Ishikawa (cell line): Measurements from ENCODE around the gene GALNT1.

Experiments used
- CEBPB ChIP-seq: IDR thresholded peaks from 2 replicates; pipeline ENCODE4 v1.6.1; 2012
- CREB1 ChIP-seq: IDR thresholded peaks from 2 replicates; pipeline ENCODE4 v1.6.1; 2012; ENCODE audit warnings: low read depth
- EGR1 ChIP-seq: IDR thresholded peaks from 2 replicates; pipeline ENCODE4 v1.6.1; 2012
- EP300 ChIP-seq: IDR thresholded peaks from 2 replicates; pipeline ENCODE4 v1.6.1; 2012; ENCODE audit warnings: borderline replicate concordance
- FOXM1 ChIP-seq: IDR thresholded peaks from 2 replicates; pipeline ENCODE4 v1.6.1; 2012; ENCODE audit warnings: low read depth, borderline replicate concordance
- MAX ChIP-seq: IDR thresholded peaks from 2 replicates; pipeline ENCODE4 v1.6.1; 2012
- NFIC ChIP-seq: IDR thresholded peaks from 2 replicates; pipeline ENCODE4 v1.6.1; 2012
- RAD21 ChIP-seq: IDR thresholded peaks from 2 replicates; pipeline ENCODE4 v1.6.1; 2012; ENCODE audit warnings: low read depth
- REST ChIP-seq: IDR thresholded peaks from 2 replicates; pipeline ENCODE4 v1.6.1; 2012; ENCODE audit warnings: low read depth, mild to moderate bottlenecking
- TAF1 ChIP-seq: IDR thresholded peaks from 2 replicates; pipeline ENCODE4 v1.6.1; 2012; ENCODE audit warnings: low read depth, mild to moderate bottlenecking
- TCF12 ChIP-seq: IDR thresholded peaks from 2 replicates; pipeline ENCODE4 v1.6.1; 2012; ENCODE audit warnings: low read depth
- TEAD4 ChIP-seq: IDR thresholded peaks from 2 replicates; pipeline ENCODE4 v1.6.1; 2012
- YY1 ChIP-seq: IDR thresholded peaks from 2 replicates; pipeline ENCODE4 v1.6.1; 2012; ENCODE audit warnings: low read depth
- ZBTB7A ChIP-seq: IDR thresholded peaks from 2 replicates; pipeline ENCODE4 v1.6.1; 2012; ENCODE audit warnings: low read depth

- no peak for TF ChIP-seq REST
- no peak for TF ChIP-seq ZBTB7A
- TF ChIP-seq MAX = no peak
- no peak for TF ChIP-seq TAF1
- no peak for TF ChIP-seq TCF12
- no peak for TF ChIP-seq EP300
- TF ChIP-seq YY1 = no peak
- no peak for TF ChIP-seq EGR1
- no peak for TF ChIP-seq FOXM1
- TF ChIP-seq CREB1 = no peak
- TF ChIP-seq NFIC = no peak
- no peak for TF ChIP-seq TEAD4
- no peak for TF ChIP-seq RAD21
- no peak for TF ChIP-seq CEBPB
Observed at GRCh38 chr18:35609236-35609635, 27.7 kb downstream of the GALNT1 start.
